H1 (cell line): ENCODE measurements around the gene FOXP2.

ENCODE experiments used
- CTCF ChIP-seq, 3 experiments: IDR thresholded peaks; 1 replicate in 2 of 3; 2 replicates in 1 of 3; pipeline versions ENCODE4 v1.5.1 to v1.6.1; 2011; ENCODE audit warnings: low read length in 3 of 3, mild to moderate bottlenecking in 3 of 3, inconsistent platforms in 2 of 3, low read depth in 1 of 3, moderate library complexity in 1 of 3; ENCODE audit not compliant: insufficient read depth in 1 of 3; ENCODE audit errors: control extremely low read depth in 1 of 3
- EGR1 ChIP-seq: IDR thresholded peaks from 2 replicates; pipeline ENCODE4 v1.6.1; 2011; ENCODE audit warnings: low read depth, low read length, borderline replicate concordance
- EP300 ChIP-seq, 2 experiments: IDR thresholded peaks; 1 replicate in 1 of 2; 2 replicates in 1 of 2; pipeline ENCODE4 v1.6.1; 2011 to 2012; ENCODE audit warnings: low read depth in 2 of 2, low read length in 2 of 2, mild to moderate bottlenecking in 2 of 2, borderline replicate concordance in 1 of 2, inconsistent platforms in 1 of 2, moderate library complexity in 1 of 2
- EZH2 ChIP-seq: fragments of 200-600 bp; sonication (generic); IDR thresholded peaks from 2 replicates; pipeline ENCODE4 v1.7.1; 2012; ENCODE audit warnings: low read depth, mild to moderate bottlenecking, moderate library complexity, low read length, inconsistent platforms; ENCODE audit not compliant: severe bottlenecking
- MAX ChIP-seq: IDR thresholded peaks from 2 replicates; pipeline ENCODE4 v1.6.1; 2012; ENCODE audit warnings: inconsistent platforms
- POLR2A ChIP-seq, 2 experiments: IDR thresholded peaks; 1 replicate in 1 of 2; 2 replicates in 1 of 2; pipeline ENCODE4 v1.6.1; 2011; ENCODE audit warnings: low read depth in 2 of 2, low read length in 2 of 2, mild to moderate bottlenecking in 2 of 2; ENCODE audit errors: control extremely low read depth in 1 of 2
- RFX5 ChIP-seq: IDR thresholded peaks from 2 replicates; pipeline ENCODE4 v1.6.1; 2011; ENCODE audit warnings: low read depth, low read length, improper control_type of control experiment, borderline replicate concordance
- SP2 ChIP-seq: IDR thresholded peaks from 2 replicates; pipeline ENCODE4 v1.6.1; 2012; ENCODE audit warnings: mild to moderate bottlenecking, low read length, inconsistent platforms
- SRF ChIP-seq: IDR thresholded peaks from 2 replicates; pipeline ENCODE4 v1.6.1; 2011; ENCODE audit warnings: mild to moderate bottlenecking, low read depth, low read length, moderate library complexity
- SUZ12 ChIP-seq: fragments of 200-600 bp; sonication (generic); IDR thresholded peaks from 2 replicates; pipeline ENCODE4 v1.6.1; 2012; ENCODE audit warnings: mild to moderate bottlenecking, inconsistent platforms, low read length, moderate library complexity, mixed read lengths
- TAF1 ChIP-seq: IDR thresholded peaks from 2 replicates; pipeline ENCODE4 v1.6.1; 2011; ENCODE audit warnings: mild to moderate bottlenecking, low read depth, low read length
- TAF7 ChIP-seq: optimal IDR thresholded peaks from 2 replicates; pipeline ENCODE3; 2011; ENCODE audit warnings: low read depth, mild to moderate bottlenecking, inconsistent platforms, low read length, moderate library complexity, borderline replicate concordance
- TEAD4 ChIP-seq: IDR thresholded peaks from 2 replicates; pipeline ENCODE4 v1.6.1; 2012; ENCODE audit warnings: low read depth, low read length, inconsistent platforms, mixed read lengths
- TF ChIP-seq, protein P1 (sequence below): fragments of 300-600 bp; sonication (generic); IDR thresholded peaks from 2 replicates; pipeline ENCODE4 v1.7.1; 2012; ENCODE audit warnings: low read length, moderate library complexity, mild to moderate bottlenecking, inconsistent platforms; ENCODE audit not compliant: insufficient replicate concordance

DNA sequence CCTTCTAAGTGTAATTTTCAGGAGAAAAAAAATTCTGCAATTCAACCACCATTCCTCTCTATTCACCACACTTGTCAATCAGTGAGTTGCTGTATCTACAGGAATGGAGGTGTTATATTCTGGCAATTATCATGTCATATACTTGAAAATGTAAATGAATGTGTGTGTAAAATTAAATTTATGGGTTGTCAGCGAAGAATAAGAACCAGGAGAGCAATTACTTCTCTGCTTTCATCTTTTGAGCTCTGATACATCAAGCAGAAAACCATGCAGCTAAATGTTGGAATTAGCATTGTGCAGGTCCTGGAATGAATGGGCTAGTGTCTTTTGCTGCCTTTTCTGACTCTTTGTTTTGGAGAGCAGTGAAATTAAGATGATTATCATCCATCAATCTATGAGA is 207.6 kb downstream of the FOXP2 start:
- TF ChIP-seq MAX (no peak), TAF7 (no peak), CTCF (IDR thresholded peaks at IDR 0.05; ENCODE audit: control extremely low read depth in 1 of 3, insufficient read depth in 1 of 3, low read depth in 1 of 3, low read length in 3 of 3) (no peak), SRF (no peak), TAF1 (no peak), EZH2 (no peak), POLR2A (IDR thresholded peaks at IDR 0.05; ENCODE audit: control extremely low read depth in 1 of 2, low read depth in 2 of 2, low read length in 2 of 2) (no peak), RFX5 (no peak), EGR1 (no peak), SUZ12 (no peak), EP300 (IDR thresholded peaks at IDR 0.05; ENCODE audit: borderline replicate concordance in 1 of 2, low read depth in 2 of 2, low read length in 2 of 2) (no peak), TEAD4 (no peak), SP2 (no peak)
- TF ChIP-seq, protein P1, sequence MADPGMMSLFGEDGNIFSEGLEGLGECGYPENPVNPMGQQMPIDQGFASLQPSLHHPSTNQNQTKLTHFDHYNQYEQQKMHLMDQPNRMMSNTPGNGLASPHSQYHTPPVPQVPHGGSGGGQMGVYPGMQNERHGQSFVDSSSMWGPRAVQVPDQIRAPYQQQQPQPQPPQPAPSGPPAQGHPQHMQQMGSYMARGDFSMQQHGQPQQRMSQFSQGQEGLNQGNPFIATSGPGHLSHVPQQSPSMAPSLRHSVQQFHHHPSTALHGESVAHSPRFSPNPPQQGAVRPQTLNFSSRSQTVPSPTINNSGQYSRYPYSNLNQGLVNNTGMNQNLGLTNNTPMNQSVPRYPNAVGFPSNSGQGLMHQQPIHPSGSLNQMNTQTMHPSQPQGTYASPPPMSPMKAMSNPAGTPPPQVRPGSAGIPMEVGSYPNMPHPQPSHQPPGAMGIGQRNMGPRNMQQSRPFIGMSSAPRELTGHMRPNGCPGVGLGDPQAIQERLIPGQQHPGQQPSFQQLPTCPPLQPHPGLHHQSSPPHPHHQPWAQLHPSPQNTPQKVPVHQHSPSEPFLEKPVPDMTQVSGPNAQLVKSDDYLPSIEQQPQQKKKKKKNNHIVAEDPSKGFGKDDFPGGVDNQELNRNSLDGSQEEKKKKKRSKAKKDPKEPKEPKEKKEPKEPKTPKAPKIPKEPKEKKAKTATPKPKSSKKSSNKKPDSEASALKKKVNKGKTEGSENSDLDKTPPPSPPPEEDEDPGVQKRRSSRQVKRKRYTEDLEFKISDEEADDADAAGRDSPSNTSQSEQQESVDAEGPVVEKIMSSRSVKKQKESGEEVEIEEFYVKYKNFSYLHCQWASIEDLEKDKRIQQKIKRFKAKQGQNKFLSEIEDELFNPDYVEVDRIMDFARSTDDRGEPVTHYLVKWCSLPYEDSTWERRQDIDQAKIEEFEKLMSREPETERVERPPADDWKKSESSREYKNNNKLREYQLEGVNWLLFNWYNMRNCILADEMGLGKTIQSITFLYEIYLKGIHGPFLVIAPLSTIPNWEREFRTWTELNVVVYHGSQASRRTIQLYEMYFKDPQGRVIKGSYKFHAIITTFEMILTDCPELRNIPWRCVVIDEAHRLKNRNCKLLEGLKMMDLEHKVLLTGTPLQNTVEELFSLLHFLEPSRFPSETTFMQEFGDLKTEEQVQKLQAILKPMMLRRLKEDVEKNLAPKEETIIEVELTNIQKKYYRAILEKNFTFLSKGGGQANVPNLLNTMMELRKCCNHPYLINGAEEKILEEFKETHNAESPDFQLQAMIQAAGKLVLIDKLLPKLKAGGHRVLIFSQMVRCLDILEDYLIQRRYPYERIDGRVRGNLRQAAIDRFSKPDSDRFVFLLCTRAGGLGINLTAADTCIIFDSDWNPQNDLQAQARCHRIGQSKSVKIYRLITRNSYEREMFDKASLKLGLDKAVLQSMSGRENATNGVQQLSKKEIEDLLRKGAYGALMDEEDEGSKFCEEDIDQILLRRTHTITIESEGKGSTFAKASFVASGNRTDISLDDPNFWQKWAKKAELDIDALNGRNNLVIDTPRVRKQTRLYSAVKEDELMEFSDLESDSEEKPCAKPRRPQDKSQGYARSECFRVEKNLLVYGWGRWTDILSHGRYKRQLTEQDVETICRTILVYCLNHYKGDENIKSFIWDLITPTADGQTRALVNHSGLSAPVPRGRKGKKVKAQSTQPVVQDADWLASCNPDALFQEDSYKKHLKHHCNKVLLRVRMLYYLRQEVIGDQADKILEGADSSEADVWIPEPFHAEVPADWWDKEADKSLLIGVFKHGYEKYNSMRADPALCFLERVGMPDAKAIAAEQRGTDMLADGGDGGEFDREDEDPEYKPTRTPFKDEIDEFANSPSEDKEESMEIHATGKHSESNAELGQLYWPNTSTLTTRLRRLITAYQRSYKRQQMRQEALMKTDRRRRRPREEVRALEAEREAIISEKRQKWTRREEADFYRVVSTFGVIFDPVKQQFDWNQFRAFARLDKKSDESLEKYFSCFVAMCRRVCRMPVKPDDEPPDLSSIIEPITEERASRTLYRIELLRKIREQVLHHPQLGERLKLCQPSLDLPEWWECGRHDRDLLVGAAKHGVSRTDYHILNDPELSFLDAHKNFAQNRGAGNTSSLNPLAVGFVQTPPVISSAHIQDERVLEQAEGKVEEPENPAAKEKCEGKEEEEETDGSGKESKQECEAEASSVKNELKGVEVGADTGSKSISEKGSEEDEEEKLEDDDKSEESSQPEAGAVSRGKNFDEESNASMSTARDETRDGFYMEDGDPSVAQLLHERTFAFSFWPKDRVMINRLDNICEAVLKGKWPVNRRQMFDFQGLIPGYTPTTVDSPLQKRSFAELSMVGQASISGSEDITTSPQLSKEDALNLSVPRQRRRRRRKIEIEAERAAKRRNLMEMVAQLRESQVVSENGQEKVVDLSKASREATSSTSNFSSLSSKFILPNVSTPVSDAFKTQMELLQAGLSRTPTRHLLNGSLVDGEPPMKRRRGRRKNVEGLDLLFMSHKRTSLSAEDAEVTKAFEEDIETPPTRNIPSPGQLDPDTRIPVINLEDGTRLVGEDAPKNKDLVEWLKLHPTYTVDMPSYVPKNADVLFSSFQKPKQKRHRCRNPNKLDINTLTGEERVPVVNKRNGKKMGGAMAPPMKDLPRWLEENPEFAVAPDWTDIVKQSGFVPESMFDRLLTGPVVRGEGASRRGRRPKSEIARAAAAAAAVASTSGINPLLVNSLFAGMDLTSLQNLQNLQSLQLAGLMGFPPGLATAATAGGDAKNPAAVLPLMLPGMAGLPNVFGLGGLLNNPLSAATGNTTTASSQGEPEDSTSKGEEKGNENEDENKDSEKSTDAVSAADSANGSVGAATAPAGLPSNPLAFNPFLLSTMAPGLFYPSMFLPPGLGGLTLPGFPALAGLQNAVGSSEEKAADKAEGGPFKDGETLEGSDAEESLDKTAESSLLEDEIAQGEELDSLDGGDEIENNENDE = no peak
